Mesendoderm (in vitro differentiated cells): Measurements from ENCODE around the gene FOXP1.

Experiments used
- DNase-seq: peaks from one replicate; pipeline ENCODE4 v3.0.0; 2013
- H2AK5ac ChIP-seq: 2 replicates; pipeline ENCODE4 v1.6.1; 2013; ENCODE audit warnings: low read length, inconsistent platforms
- H2BK120ac ChIP-seq: 2 replicates; pipeline ENCODE4 v1.6.1; 2013; ENCODE audit warnings: low read depth, mild to moderate bottlenecking, low read length, moderate library complexity, mixed read lengths
- H2BK15ac ChIP-seq: replicated peaks from 2 replicates; pipeline ENCODE4 v1.6.1; 2013; ENCODE audit warnings: low read depth, mild to moderate bottlenecking, moderate library complexity
- H2BK5ac ChIP-seq: 2 replicates; pipeline ENCODE4 v1.6.1; 2013; ENCODE audit warnings: low read length, inconsistent platforms
- H3K18ac ChIP-seq: 2 replicates; pipeline ENCODE4 v1.6.1; 2013; ENCODE audit warnings: mild to moderate bottlenecking, low read length, mixed read lengths
- H3K23ac ChIP-seq: one replicate; pipeline ENCODE4 v1.6.1; 2013; ENCODE audit warnings: low read length
- H3K27ac ChIP-seq: 2 replicates; pipeline ENCODE4 v1.5.1; 2013; ENCODE audit warnings: low read depth, mild to moderate bottlenecking, inconsistent platforms, low read length, moderate library complexity
- H3K27me3 ChIP-seq: 2 replicates; pipeline ENCODE4 v1.6.1; 2013; ENCODE audit warnings: low read length, control low read depth, mild to moderate bottlenecking, inconsistent platforms; ENCODE audit not compliant: insufficient read depth, poor library complexity
- H3K36me3 ChIP-seq: 2 replicates; pipeline ENCODE4 v1.6.1; 2013; ENCODE audit warnings: low read length, inconsistent platforms; ENCODE audit not compliant: control insufficient read depth, insufficient read depth
- H3K4ac ChIP-seq: one replicate; pipeline ENCODE4 v1.6.1; 2013; ENCODE audit warnings: low read depth, mild to moderate bottlenecking, low read length, moderate library complexity
- H3K4me1 ChIP-seq: 2 replicates; pipeline ENCODE4 v1.6.1; 2013; ENCODE audit warnings: low read depth, low read length, inconsistent platforms; ENCODE audit not compliant: control insufficient read depth
- H3K4me2 ChIP-seq: 2 replicates; pipeline ENCODE4 v1.6.1; 2013; ENCODE audit warnings: low read length
- H3K4me3 ChIP-seq: 2 replicates; pipeline ENCODE4 v1.5.1; 2013; ENCODE audit warnings: mild to moderate bottlenecking, low read length
- H3K56ac ChIP-seq: one replicate; pipeline ENCODE4 v1.6.1; 2013; ENCODE audit warnings: low read length
- H3K79me1 ChIP-seq: 2 replicates; pipeline ENCODE4 v1.6.1; 2013; ENCODE audit warnings: low read length, inconsistent platforms
- H3K79me2 ChIP-seq: 2 replicates; pipeline ENCODE4 v1.6.1; 2013; ENCODE audit warnings: mild to moderate bottlenecking, low read length; ENCODE audit not compliant: control insufficient read depth, insufficient read depth
- H3K9ac ChIP-seq: 2 replicates; pipeline ENCODE4 v1.6.1; 2013; ENCODE audit warnings: low read length, inconsistent platforms
- H4K5ac ChIP-seq: one replicate; pipeline ENCODE4 v1.6.1; 2013; ENCODE audit warnings: low read length
- H4K8ac ChIP-seq: one replicate; pipeline ENCODE4 v1.6.1; 2013; ENCODE audit warnings: low read depth, mild to moderate bottlenecking, control low read depth, low read length, moderate library complexity
- WGBS: extraction: QIAGEN DNeasy Blood & Tissue Kit; methylation state at CpG from one replicate; pipeline ENCODE4 v1.1.7; 2013; ENCODE audit warnings: low lambda C conversion rate, missing lambda C conversion rate; ENCODE audit not compliant: insufficient coverage; ENCODE audit errors: extremely low coverage; 5-methylcytosine and 5-hydroxymethylcytosine counted together

The FOXP1 gene

GRCh38 chr3:71598292-71598691, 14.8 kb upstream of the FOXP1 start:
- H3K4me1 ChIP-seq, result no peaks in the 10 kb centered on the region
- H3K79me1 ChIP-seq, result no peaks in the 10 kb centered on the region
- no peak overlapping the region for H2BK120ac ChIP-seq
- H3K4me2 ChIP-seq, result no peak overlapping the region
- H2BK5ac ChIP-seq, result no peak overlapping the region
- no peak for DNase-seq
- no peaks in the 10 kb centered on the region for H3K36me3 ChIP-seq
- H4K8ac ChIP-seq, result no peak overlapping the region
- no peak overlapping the region for H3K9ac ChIP-seq
- H3K79me2 ChIP-seq, result no peaks in the 10 kb centered on the region
- no CpG with 5 or more reads among the region's 3 CpGs for WGBS
- H3K4me3 ChIP-seq, result no peak overlapping the region
- H3K4ac ChIP-seq, result no peak overlapping the region
- H3K23ac ChIP-seq, result no peak overlapping the region
- H3K27ac ChIP-seq, result no peak overlapping the region
- H2BK15ac ChIP-seq, result no peak overlapping the region
- no peaks in the 10 kb centered on the region for H3K27me3 ChIP-seq
- no peak overlapping the region for H2AK5ac ChIP-seq
- H4K5ac ChIP-seq, result no peak overlapping the region
- no peak overlapping the region for H3K18ac ChIP-seq
- H3K56ac ChIP-seq, result no peak overlapping the region

DNA sequence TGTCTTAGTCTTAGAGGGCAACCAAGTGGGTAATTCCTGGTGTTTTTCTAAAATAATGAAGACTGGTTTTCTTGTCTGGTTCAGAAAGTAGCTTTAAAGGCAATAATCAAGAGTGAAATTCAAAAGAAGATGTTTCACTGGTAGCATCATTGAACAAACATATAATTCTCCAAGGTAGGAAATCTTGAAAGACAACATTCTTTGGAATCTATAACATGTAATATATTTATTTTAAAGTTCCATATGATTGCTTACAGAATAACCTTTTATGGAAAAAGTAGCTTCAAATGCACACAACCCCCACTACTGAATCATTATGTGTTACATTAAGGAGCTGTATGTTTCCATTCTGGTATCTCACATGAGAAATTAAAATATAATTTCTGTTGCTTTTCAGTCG, 13.8 kb upstream of the FOXP1 start:
- no CpG with 5 or more reads among the region's 1 CpG for WGBS
- no peak for DNase-seq
- H3K27ac ChIP-seq, result no peak overlapping the region
- H3K9ac ChIP-seq, result no peak overlapping the region
- no peaks in the 10 kb centered on the region for H3K4me1 ChIP-seq
- H3K4me3 ChIP-seq, result no peak overlapping the region
- no peaks in the 10 kb centered on the region for H3K27me3 ChIP-seq
- H4K8ac ChIP-seq, result no peak overlapping the region
- no peak overlapping the region for H2AK5ac ChIP-seq
- H2BK120ac ChIP-seq, result no peak overlapping the region
- H3K79me1 ChIP-seq, result no peaks in the 10 kb centered on the region
- no peak overlapping the region for H4K5ac ChIP-seq
- H3K79me2 ChIP-seq, result no peaks in the 10 kb centered on the region
- no peak overlapping the region for H3K18ac ChIP-seq
- no peak overlapping the region for H3K23ac ChIP-seq
- H3K4me2 ChIP-seq, result no peak overlapping the region
- no peak overlapping the region for H2BK5ac ChIP-seq
- H3K56ac ChIP-seq, result no peak overlapping the region
- H3K36me3 ChIP-seq, result no peaks in the 10 kb centered on the region
- no peak overlapping the region for H2BK15ac ChIP-seq
- no peak overlapping the region for H3K4ac ChIP-seq

- Histone ChIP-seq H3K27me3 (no peaks in the 10 kb centered on the region), H3K18ac (no peak overlapping the region), H3K56ac (no peak overlapping the region), H3K79me1 (no peaks in the 10 kb centered on the region), H2BK5ac (no peak overlapping the region), H3K79me2 (no peaks in the 10 kb centered on the region), H3K4ac (no peak overlapping the region), H3K4me3 (no peak overlapping the region), H3K4me1 (no peaks in the 10 kb centered on the region), H2AK5ac (no peak overlapping the region), H3K36me3 (no peaks in the 10 kb centered on the region), H4K8ac (no peak overlapping the region), H3K23ac (no peak overlapping the region), H2BK15ac (no peak overlapping the region), H4K5ac (no peak overlapping the region), H3K9ac (no peak overlapping the region), H2BK120ac (no peak overlapping the region), H3K4me2 (no peak overlapping the region), H3K27ac (no peak overlapping the region)
- WGBS, result no CpG with 5 or more reads among the region's 3 CpGs
- no peak for DNase-seq
Observed at GRCh38 chr3:71593106-71593505, 9.6 kb upstream of the FOXP1 start.

DNA sequence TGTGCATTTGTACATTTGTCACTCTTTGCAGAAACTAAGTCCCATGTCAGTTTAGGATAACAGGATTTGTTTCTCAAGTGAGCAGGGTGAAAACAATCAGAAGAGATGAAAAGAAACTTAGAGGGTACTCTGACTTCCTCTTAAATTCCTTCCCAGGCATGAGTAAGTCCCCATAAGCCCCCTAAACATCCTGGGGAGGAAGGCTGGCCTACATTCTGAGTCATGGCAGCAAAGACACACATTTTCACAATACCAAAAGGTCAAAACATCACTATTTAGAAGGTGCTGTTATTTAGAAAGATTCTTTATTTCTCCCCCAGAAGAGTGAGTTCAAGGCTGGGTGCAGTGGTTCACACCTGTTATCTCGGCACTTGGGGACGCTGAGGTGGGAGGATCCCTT, 7.6 kb upstream of the FOXP1 start:
- Histone ChIP-seq H2BK5ac (no peak overlapping the region), H3K4ac (no peak overlapping the region), H3K79me1 (no peaks in the 10 kb centered on the region), H3K36me3 (no peaks in the 10 kb centered on the region), H3K27ac (no peak overlapping the region), H3K4me3 (no peak overlapping the region), H3K18ac (no peak overlapping the region), H4K8ac (no peak overlapping the region), H3K4me1 (no peaks in the 10 kb centered on the region), H3K56ac (no peak overlapping the region), H3K79me2 (no peaks in the 10 kb centered on the region), H2BK120ac (no peak overlapping the region), H3K4me2 (no peak overlapping the region), H2AK5ac (no peak overlapping the region), H3K23ac (no peak overlapping the region), H3K27me3 (no peaks in the 10 kb centered on the region), H3K9ac (no peak overlapping the region), H4K5ac (no peak overlapping the region), H2BK15ac (no peak overlapping the region)
- DNase-seq, result no peak
- no CpG with 5 or more reads among the region's 2 CpGs for WGBS

GRCh38 chr3:71589132-71589531, 5.6 kb upstream of the FOXP1 start:
- Histone ChIP-seq H3K56ac (no peak overlapping the region), H3K27ac (no peak overlapping the region), H3K4me1 (no peaks in the 10 kb centered on the region), H2AK5ac (no peak overlapping the region), H3K79me1 (no peaks in the 10 kb centered on the region), H3K18ac (no peak overlapping the region), H3K79me2 (no peaks in the 10 kb centered on the region), H3K4me2 (no peak overlapping the region), H2BK5ac (no peak overlapping the region), H2BK15ac (no peak overlapping the region), H3K4me3 (no peak overlapping the region), H3K9ac (no peak overlapping the region), H3K4ac (no peak overlapping the region), H2BK120ac (no peak overlapping the region), H4K8ac (no peak overlapping the region), H3K23ac (no peak overlapping the region), H4K5ac (no peak overlapping the region), H3K36me3 (no peaks in the 10 kb centered on the region), H3K27me3 (no peaks in the 10 kb centered on the region)
- no CpG with 5 or more reads among the region's 2 CpGs for WGBS
- no peak for DNase-seq

- Histone ChIP-seq H4K8ac (no peak overlapping the region), H2AK5ac (no peak overlapping the region), H3K27ac (no peak overlapping the region), H3K23ac (no peak overlapping the region), H3K4me3 (no peak overlapping the region), H3K79me1 (no peaks in the 10 kb centered on the region), H3K36me3 (no peaks in the 10 kb centered on the region), H3K4me2 (no peak overlapping the region), H3K27me3 (no peaks in the 10 kb centered on the region), H2BK120ac (no peak overlapping the region), H4K5ac (no peak overlapping the region), H2BK5ac (no peak overlapping the region), H3K9ac (no peak overlapping the region), H3K4ac (no peak overlapping the region), H2BK15ac (no peak overlapping the region), H3K79me2 (no peaks in the 10 kb centered on the region), H3K18ac (no peak overlapping the region), H3K4me1 (no peaks in the 10 kb centered on the region), H3K56ac (no peak overlapping the region)
- WGBS, result no CpG with 5 or more reads among the region's 3 CpGs
- no peak for DNase-seq
Observed at GRCh38 chr3:71587958-71588357, 4.4 kb upstream of the FOXP1 start.
